ENCODE data around the gene DDX4. TPM values are rescaled to one million over a fixed set of nuclear protein-coding genes. Genes with fewer than 3 reads are reported as not detected.

The DDX4 gene
- total RNA-seq, 1 donor from 2014 or later: not detected

- Histone ChIP-seq H3K36me3 (peaks cover 3 to 13% of the 10 kb centered on the region in 2 donors), H3K27ac (no peak overlapping the region)
- intact Hi-C loops (cut with DNase I): no loop called here
Measured at GRCh38 chr5:55708732-55709131, 29.1 kb upstream of the DDX4 start.

GRCh38 chr5:55711507-55712022 lies 26.3 kb upstream of the DDX4 start:
- intact Hi-C loops (cut with DNase I): loop anchor here (5.0 to 10.0 kb wide), 3 partner anchors 484 to 539 kb away; partner anchors contain the start of genes CDC20B and MCIDAS
- Histone ChIP-seq H3K27ac (peak overlapping the region; percentile 35 to 37), H3K27me3 (no peaks in the 10 kb centered on the region), H3K36me3 (peaks cover 0 to 13% of the 10 kb centered on the region in 2 donors), H3K9me3 (no peaks in the 10 kb centered on the region), H3K4me3 (peak overlapping the region; percentile 59 to 94), H3K4me1 (peaks cover 4 to 7% of the 10 kb centered on the region in 2 donors)
- no peak for TF ChIP-seq CTCF (IDR thresholded peaks at IDR 0.05)
- no peak for DNase-seq (ENCODE audit: low spot score in 2 of 2)

More at GRCh38 chr5:55708732-55709131, 29.1 kb upstream of the DDX4 start:
- no peak overlapping the region for H3K4me3 ChIP-seq
- H3K4me1 ChIP-seq: peaks cover 4 to 7% of the 10 kb centered on the region in 2 donors
- no peaks in the 10 kb centered on the region for H3K9me3 ChIP-seq
- no peak for TF ChIP-seq CTCF (IDR thresholded peaks at IDR 0.05)
- no peak for DNase-seq (ENCODE audit: low spot score in 2 of 2)
- no peaks in the 10 kb centered on the region for H3K27me3 ChIP-seq

- peak within 1 kb of the TSS; percentile 59 to 94 for H3K4me3 ChIP-seq
- DNase-seq (ENCODE audit: low spot score in 2 of 2): peak; percentile 72 to 97
- H3K36me3 ChIP-seq: peaks cover 0 to 8% of the 10 kb centered on the region in 2 donors
- H3K4me1 ChIP-seq: peaks cover 4 to 7% of the 10 kb centered on the region in 2 donors
- TF ChIP-seq CTCF (IDR thresholded peaks at IDR 0.05): no peak
- H3K27me3 ChIP-seq: no peaks in the 10 kb centered on the region
- H3K9me3 ChIP-seq: peaks cover 0 to 3% of the 10 kb centered on the region in 2 donors
- intact Hi-C loops (cut with DNase I): loop anchor here (5.0 to 10.0 kb wide), 3 partner anchors 485 to 540 kb away; partner anchors contain the start of genes CDC20B and MCIDAS
- H3K27ac ChIP-seq: peak within 1 kb of the TSS; percentile 35 to 37
Measured at GRCh38 chr5:55712023-55712859, 25.6 kb upstream of the DDX4 start, which contains the start of gene SLC38A9. SLC38A9 (minus strand) TSS chr5:55712324; CDS start chr5:55697958, 14,366 bp downstream.

- intact Hi-C loops (cut with DNase I): loop anchor here (5.0 to 10.0 kb wide), 3 partner anchors 487 to 542 kb away; partner anchors contain the start of genes CDC20B and MCIDAS
- no peak for DNase-seq (ENCODE audit: low spot score in 2 of 2)
- H3K36me3 ChIP-seq: no peaks in the 10 kb centered on the region
Measured at GRCh38 chr5:55713871-55714270, 24.0 kb upstream of the DDX4 start.

More at GRCh38 chr5:55713871-55714270, 24.0 kb upstream of the DDX4 start:
- no peak overlapping the region for H3K27ac ChIP-seq
- H3K9me3 ChIP-seq: peaks cover 0 to 4% of the 10 kb centered on the region in 2 donors
- peaks cover 4 to 7% of the 10 kb centered on the region in 2 donors for H3K4me1 ChIP-seq
- H3K4me3 ChIP-seq: no peak overlapping the region
- H3K27me3 ChIP-seq: no peaks in the 10 kb centered on the region
- TF ChIP-seq CTCF (IDR thresholded peaks at IDR 0.05): no peak

All from ascending aorta (tissue), 2 donors.